Fibroblast of the aortic adventitia (primary cell): ENCODE measurements around the gene TRA2A. TPM values are rescaled to one million over a fixed set of nuclear protein-coding genes. Genes with fewer than 3 reads are reported as not detected.
A peak's percentile ranks its signal among the peaks of the same experiment; 100 is the strongest.

Experiments
- DNase-seq: peaks from one replicate; pipeline ENCODE4 v3.0.0-alpha.2; 2010; ENCODE audit warnings: low read depth
- H3K4me3 ChIP-seq: 2 replicates; pipeline ENCODE4 v1.5.1; 2011; ENCODE audit warnings: low read depth, mild to moderate bottlenecking, control low read depth, low read length, moderate library complexity
- total RNA-seq: library from RNA; depleted of rRNA; stranded (reverse); fragments of >200 nt; gene quantifications from 2 replicates; pipeline ENCODE4 v1.2.3, GENCODE V29; 2012; ENCODE audit warnings: low replicate concordance
- TF ChIP-seq, protein P1 (sequence below): IDR thresholded peaks from 2 replicates; pipeline ENCODE4 v1.5.1; 2011; ENCODE audit warnings: mild to moderate bottlenecking, low read length, control low read depth, inconsistent platforms; ENCODE audit not compliant: insufficient read depth

TRA2A gene
- total RNA-seq, 1 donor, result 48.0 TPM

DNA sequence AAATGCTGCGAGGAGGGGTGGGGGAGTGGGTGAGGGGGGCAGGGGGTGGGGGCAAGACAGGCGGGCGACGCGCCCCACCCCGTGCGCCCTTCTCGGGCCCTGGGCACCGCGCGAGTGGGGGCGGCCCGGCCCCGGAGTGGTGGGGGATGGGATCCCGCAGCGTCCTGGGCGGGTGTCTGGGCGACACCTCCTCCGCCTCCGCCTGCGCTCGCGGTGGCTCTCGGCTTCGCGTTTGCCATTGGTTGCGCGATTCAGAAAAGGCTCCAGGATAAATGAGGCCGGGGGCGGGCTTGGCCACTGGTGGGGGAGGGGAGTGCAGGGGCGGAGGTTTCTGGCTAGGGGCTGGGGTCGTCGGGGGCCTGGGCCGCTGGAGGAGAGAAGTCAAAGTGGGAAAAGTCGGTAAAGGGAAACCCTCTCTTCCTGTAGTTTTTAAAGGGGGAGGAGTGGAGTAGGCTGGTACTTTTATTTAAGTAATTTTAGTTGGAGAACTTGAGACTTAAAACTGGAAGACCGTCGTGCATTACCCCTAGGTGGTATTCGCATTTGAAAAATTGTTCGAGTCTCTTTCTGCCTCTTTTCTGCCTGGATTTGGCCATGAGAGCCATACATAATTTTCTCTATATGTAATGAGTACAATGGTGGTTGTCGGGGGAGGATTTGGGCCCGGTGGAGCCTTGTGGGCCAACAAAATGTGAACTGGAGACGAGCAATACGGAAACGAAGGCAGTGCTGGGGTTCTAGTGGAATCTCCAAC, 60.5 kb downstream of the TRA2A start:
- peak; percentile 35 for DNase-seq
- peak overlapping the region; percentile 78 for H3K4me3 ChIP-seq
- TF ChIP-seq, protein P1, sequence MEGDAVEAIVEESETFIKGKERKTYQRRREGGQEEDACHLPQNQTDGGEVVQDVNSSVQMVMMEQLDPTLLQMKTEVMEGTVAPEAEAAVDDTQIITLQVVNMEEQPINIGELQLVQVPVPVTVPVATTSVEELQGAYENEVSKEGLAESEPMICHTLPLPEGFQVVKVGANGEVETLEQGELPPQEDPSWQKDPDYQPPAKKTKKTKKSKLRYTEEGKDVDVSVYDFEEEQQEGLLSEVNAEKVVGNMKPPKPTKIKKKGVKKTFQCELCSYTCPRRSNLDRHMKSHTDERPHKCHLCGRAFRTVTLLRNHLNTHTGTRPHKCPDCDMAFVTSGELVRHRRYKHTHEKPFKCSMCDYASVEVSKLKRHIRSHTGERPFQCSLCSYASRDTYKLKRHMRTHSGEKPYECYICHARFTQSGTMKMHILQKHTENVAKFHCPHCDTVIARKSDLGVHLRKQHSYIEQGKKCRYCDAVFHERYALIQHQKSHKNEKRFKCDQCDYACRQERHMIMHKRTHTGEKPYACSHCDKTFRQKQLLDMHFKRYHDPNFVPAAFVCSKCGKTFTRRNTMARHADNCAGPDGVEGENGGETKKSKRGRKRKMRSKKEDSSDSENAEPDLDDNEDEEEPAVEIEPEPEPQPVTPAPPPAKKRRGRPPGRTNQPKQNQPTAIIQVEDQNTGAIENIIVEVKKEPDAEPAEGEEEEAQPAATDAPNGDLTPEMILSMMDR, result no peak

GRCh38 chr7:23470330-23471105, 61.3 kb downstream of the TRA2A start, which contains the start of gene IGF2BP3:
TSS of gene IGF2BP3 (minus strand) at chr7:23470491. CDS start at chr7:23470110, 381 bp downstream.
- peak; percentile 95 for DNase-seq
- peak within 1 kb of the TSS; percentile 78 for H3K4me3 ChIP-seq
- TF ChIP-seq, protein P1, result no peak

GRCh38 chr7:23469961-23470250, 61.9 kb downstream of the TRA2A start:
- peak; percentile 27 for DNase-seq
- peak overlapping the region; percentile 78 for H3K4me3 ChIP-seq
- TF ChIP-seq, protein P1, result no peak

GRCh38 chr7:23469150-23469960, 62.4 kb downstream of the TRA2A start:
- H3K4me3 ChIP-seq, result peak overlapping the region; percentile 78
- TF ChIP-seq, protein P1, result no peak
- DNase-seq, result peak; percentile 14

DNA sequence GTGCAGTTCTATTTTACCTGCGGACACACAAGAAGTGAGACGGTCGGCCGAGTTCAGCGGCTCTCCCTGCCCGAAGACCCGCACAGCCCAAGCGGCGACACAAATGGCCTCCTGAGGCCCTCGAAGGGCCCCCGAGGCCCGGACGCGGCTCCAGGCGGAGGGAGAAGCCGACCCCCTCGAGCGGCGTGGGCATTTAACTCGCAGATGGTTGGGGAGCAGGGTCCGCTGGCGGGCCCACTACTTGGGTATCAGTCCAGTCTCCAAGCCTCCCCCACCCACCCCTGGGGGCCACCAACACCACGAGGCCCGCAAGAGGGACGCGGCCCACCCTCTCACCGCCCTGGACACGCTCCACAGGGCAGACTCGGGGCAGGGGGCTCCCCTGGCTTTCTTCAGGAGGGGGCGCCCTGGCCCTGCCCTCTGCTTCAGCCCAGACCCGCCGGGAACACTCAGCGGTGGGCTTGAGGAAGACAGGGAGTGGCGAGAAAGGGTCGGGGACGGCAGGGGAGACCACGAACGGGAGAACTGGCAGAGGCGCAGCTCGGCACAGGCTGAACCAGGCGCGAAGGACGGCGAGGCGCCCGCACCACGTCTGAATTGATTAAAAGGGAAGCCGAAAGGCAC, 63.1 kb downstream of the TRA2A start:
- DNase-seq, result peak; percentile 18
- TF ChIP-seq, protein P1, result no peak
- peak overlapping the region; percentile 78 for H3K4me3 ChIP-seq
